BE2C (cell line): ENCODE measurements around the gene PRPF6.

Experiments
- DNase-seq: peaks from one replicate; pipeline ENCODE4 v3.0.0-alpha.2; 2020
- H3K27me3 ChIP-seq: fragments of 250-450 bp; sonication (Bioruptor Pico); 2 replicates; pipeline ENCODE4 v1.5.1; 2020; ENCODE audit warnings: mild to moderate bottlenecking
- H3K36me3 ChIP-seq: fragments of 250-450 bp; sonication (Bioruptor Pico); 2 replicates; pipeline ENCODE4 v1.5.1; 2020; ENCODE audit warnings: mild to moderate bottlenecking
- H3K4me1 ChIP-seq: fragments of 250-450 bp; sonication (Bioruptor Pico); 2 replicates; pipeline ENCODE4 v1.5.1; 2020
- H3K4me3 ChIP-seq: 2 replicates; pipeline ENCODE4 v1.5.1; 2011; ENCODE audit warnings: low read depth, low read length
- H3K9me3 ChIP-seq: fragments of 250-450 bp; sonication (Bioruptor Pico); 2 replicates; pipeline ENCODE4 v1.5.1; 2020
- TF ChIP-seq, protein P1 (sequence below): IDR thresholded peaks from 2 replicates; pipeline ENCODE4 v1.5.1; 2012; ENCODE audit warnings: mild to moderate bottlenecking, low read depth, low read length

The PRPF6 gene

DNA sequence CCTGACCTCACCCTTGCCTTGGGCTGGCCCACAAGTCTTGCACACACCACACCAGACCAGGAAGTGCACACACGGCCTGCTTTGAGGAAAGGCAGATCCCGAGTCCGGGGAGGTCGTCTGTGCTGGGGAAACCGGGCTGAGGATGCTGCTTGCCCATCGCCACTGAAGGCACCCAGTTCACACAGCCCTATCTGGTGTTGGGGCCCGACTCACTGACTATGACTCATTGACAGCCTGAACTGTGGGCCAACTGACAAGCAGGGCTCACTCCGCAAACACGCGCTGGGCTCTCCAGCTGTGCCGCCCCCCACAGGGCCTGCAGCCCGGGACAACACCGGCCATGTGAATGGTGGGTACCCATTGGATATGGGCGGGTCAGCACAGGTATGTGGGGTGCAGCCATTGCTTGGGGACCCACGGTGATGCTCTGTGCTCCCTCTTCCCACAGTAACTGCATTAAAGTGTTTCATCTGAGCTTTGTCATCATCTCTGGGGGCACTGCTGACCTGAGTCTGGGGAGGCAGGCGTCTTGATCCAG lies 3.1 kb upstream of the PRPF6 start:
- Histone ChIP-seq H3K9me3 (no peaks in the 10 kb centered on the region), H3K36me3 (peaks cover 4% of the 10 kb centered on the region; the same call in 1 of the 2 replicates), H3K27me3 (no peaks in the 10 kb centered on the region), H3K4me3 (no peak overlapping the region), H3K4me1 (peaks cover 12% of the 10 kb centered on the region)
- DNase-seq: peak; percentile 28
- TF ChIP-seq, protein P1, sequence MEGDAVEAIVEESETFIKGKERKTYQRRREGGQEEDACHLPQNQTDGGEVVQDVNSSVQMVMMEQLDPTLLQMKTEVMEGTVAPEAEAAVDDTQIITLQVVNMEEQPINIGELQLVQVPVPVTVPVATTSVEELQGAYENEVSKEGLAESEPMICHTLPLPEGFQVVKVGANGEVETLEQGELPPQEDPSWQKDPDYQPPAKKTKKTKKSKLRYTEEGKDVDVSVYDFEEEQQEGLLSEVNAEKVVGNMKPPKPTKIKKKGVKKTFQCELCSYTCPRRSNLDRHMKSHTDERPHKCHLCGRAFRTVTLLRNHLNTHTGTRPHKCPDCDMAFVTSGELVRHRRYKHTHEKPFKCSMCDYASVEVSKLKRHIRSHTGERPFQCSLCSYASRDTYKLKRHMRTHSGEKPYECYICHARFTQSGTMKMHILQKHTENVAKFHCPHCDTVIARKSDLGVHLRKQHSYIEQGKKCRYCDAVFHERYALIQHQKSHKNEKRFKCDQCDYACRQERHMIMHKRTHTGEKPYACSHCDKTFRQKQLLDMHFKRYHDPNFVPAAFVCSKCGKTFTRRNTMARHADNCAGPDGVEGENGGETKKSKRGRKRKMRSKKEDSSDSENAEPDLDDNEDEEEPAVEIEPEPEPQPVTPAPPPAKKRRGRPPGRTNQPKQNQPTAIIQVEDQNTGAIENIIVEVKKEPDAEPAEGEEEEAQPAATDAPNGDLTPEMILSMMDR: no peak

GRCh38 chr20:63978319-63979228 lies 2.4 kb upstream of the PRPF6 start:
- Histone ChIP-seq H3K27me3 (no peaks in the 10 kb centered on the region), H3K36me3 (peaks cover 7% of the 10 kb centered on the region; the same call in 1 of the 2 replicates), H3K9me3 (no peaks in the 10 kb centered on the region), H3K4me1 (peaks cover 12% of the 10 kb centered on the region), H3K4me3 (peak overlapping the region; percentile 67)
- peak; percentile 66 for DNase-seq
- TF ChIP-seq, protein P1: no peak

GRCh38 chr20:63979229-63979556 lies 1.7 kb upstream of the PRPF6 start:
- TF ChIP-seq, protein P1: no peak
- DNase-seq: no peak
- H3K4me3 ChIP-seq: peak overlapping the region; percentile 67

GRCh38 chr20:63979557-63980316 lies 1.2 kb upstream of the PRPF6 start, which contains the start of gene SAMD10:
Gene SAMD10, minus strand, starts transcription at chr20:63979642. Its CDS starts 175 bp downstream, at chr20:63979467.
- no peaks in the 10 kb centered on the region for H3K9me3 ChIP-seq
- peak within 1 kb of the TSS; percentile 72 for H3K4me3 ChIP-seq
- H3K36me3 ChIP-seq: peaks cover 18% of the 10 kb centered on the region
- TF ChIP-seq, protein P1: 0 out of 2 replicates have a peak, but pooled peaks have one; percentile 3
- H3K4me1 ChIP-seq: peaks cover 12% of the 10 kb centered on the region
- peak; percentile 90 for DNase-seq
- H3K27me3 ChIP-seq: no peaks in the 10 kb centered on the region

More at GRCh38 chr20:63979229-63979556, 1.7 kb upstream of the PRPF6 start:
- H3K27me3 ChIP-seq: no peaks in the 10 kb centered on the region
- H3K4me1 ChIP-seq: peaks cover 12% of the 10 kb centered on the region
- H3K9me3 ChIP-seq: no peaks in the 10 kb centered on the region
- peaks cover 12% of the 10 kb centered on the region for H3K36me3 ChIP-seq

DNA sequence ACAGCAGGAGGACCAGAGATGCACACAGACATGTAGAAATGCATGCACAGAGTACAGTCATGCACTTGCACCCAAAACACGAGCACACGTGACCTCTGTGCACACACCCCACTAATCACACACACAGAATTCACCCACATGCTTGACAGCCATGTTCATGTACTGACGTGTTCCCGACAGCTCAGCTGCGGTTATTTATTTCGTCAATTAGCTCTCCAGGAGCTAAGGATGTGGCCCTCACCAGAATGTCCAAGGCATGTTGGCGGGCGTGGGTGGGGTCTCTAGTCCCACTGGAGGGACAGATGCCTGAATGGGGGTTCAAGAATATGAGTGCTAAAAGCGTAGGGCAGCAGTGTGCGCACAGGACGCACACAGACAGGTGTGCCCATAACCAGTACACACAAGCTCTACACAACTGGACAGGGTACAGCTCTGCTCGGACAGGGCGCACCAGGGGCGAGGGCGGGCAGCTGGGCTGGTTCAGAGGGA lies 571 bp upstream of the PRPF6 start:
- DNase-seq: no peak
- TF ChIP-seq, protein P1: no peak

More for the DNA sequence above, 571 bp upstream of the PRPF6 start:
- Histone ChIP-seq H3K9me3 (no peaks in the 10 kb centered on the region), H3K4me3 (peak overlapping the region; percentile 72), H3K27me3 (no peaks in the 10 kb centered on the region), H3K36me3 (peaks cover 24% of the 10 kb centered on the region), H3K4me1 (peaks cover 12% of the 10 kb centered on the region)
